GM23248 (cell line): ENCODE results near the gene AQP4.

Experiments
- EZH2 ChIP-seq: fragments of 200-600 bp; sonication (generic); IDR thresholded peaks from 2 replicates; pipeline ENCODE4 v1.6.1; 2018; ENCODE audit warnings: antibody characterized with exemption, mild to moderate bottlenecking; ENCODE audit not compliant: insufficient read depth, poor library complexity, severe bottlenecking
- EZH2phosphoT487 ChIP-seq: fragments of 200-600 bp; sonication (generic); IDR thresholded peaks from 2 replicates; pipeline ENCODE4 v1.6.1; 2018; ENCODE audit warnings: antibody characterized with exemption, moderate library complexity, mild to moderate bottlenecking, low read depth; ENCODE audit not compliant: insufficient read depth

DNA sequence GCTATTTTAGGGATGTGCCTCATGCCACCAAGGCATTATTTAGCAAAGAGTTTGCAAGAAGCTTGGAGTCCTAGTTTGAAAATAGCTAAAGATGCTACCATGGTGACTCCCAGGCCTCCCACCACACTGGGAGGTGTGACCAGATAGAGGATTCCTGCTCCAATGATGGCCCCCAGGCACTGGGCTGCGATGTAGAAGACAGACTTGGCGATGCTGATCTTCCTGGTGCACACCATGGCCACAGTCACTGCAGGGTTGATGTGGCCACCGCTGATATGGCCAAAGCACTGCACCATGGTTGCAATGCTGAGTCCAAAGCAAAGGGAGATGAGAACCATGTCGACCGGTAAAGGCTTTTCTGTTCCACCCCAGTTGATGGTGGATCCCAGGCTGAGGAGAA is 3.4 kb downstream of the AQP4 start:
- TF ChIP-seq EZH2 (no peak), EZH2phosphoT487 (no peak)
